Spleen (tissue), 7 donors: ENCODE measurements around the gene RND2.

ENCODE experiments used
- POLR2A ChIP-seq, 3 donors: fragments of 450-650 bp; IDR thresholded peaks; one replicate each; pipeline ENCODE4 v1.5.1; 2017; ENCODE audit warnings: antibody characterized with exemption in 3 of 3, mild to moderate bottlenecking in 1 of 3
- POLR2AphosphoS5 ChIP-seq, 3 donors: sonication (generic); formaldehyde crosslinking; IDR thresholded peaks; one replicate each; pipeline ENCODE4 v1.5.1; 2017; ENCODE audit warnings: antibody characterized with exemption in 3 of 3
- TF ChIP-seq, protein P1 (sequence below), 11 experiments: fragments of 200-600 bp in 7 of 11; fragments of 450-650 bp in 4 of 11; sonication (generic) in 4 of 11; IDR thresholded peaks in 8 of 11; conservative IDR thresholded peaks in 3 of 11; 1 replicate in 7 of 11; 2 replicates in 4 of 11; pipeline versions ENCODE4 v1.4.0 to v1.8.0; 2016 to 2021; ENCODE audit warnings: antibody characterized with exemption in 11 of 11, inconsistent platforms in 4 of 11, mild to moderate bottlenecking in 1 of 11
- donor health status: DM: no; HTN: no; CAD: no; lungs with moderate emphysema.
- donor health status: DM: no; HTN: no; CAD: no.
- donor health status: DM: no; HTN: no; CAD: no.

DNA sequence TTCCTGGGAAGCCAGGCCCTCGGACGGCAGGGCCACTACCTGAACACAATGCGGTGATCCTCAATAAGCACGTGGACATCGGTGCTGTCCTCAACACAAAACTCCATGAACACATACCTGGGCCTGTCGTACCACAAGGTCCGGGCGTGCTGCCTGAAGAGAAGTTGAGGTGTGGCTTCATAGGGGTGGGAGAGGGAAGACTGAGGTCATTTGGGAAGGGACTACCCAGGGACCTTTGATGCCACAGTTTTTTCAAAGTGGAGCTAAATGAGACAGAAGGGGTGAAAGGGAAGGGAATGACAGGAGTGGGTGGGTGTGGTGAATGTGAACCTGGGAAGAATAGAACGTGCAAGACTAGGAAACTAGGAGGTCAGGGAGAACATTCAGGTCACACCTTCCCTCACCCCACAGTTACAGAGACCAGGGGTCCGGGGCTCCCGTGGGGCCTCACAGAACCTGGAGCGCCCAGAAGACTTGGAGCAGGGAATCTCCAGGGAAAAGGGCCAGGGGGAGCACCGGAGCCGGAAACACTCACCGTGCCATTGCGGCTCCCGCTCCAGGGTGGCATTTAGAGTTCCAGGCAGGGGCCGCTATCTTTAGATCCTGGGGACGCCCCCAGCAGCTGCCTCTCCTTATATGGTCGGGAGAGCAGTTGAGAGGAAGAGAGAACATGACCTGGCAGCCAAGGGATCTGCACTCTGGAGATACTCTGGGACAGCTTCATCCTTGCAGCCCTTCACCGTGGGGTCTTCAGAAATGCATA is 45.3 kb upstream of the RND2 start, which contains the start of gene PTGES3L:
- TF ChIP-seq, protein P1, sequence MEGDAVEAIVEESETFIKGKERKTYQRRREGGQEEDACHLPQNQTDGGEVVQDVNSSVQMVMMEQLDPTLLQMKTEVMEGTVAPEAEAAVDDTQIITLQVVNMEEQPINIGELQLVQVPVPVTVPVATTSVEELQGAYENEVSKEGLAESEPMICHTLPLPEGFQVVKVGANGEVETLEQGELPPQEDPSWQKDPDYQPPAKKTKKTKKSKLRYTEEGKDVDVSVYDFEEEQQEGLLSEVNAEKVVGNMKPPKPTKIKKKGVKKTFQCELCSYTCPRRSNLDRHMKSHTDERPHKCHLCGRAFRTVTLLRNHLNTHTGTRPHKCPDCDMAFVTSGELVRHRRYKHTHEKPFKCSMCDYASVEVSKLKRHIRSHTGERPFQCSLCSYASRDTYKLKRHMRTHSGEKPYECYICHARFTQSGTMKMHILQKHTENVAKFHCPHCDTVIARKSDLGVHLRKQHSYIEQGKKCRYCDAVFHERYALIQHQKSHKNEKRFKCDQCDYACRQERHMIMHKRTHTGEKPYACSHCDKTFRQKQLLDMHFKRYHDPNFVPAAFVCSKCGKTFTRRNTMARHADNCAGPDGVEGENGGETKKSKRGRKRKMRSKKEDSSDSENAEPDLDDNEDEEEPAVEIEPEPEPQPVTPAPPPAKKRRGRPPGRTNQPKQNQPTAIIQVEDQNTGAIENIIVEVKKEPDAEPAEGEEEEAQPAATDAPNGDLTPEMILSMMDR (IDR thresholded peaks at IDR 0.05 in 8 of 11, conservative IDR thresholded peaks at IDR 0.05 in 3 of 11) = no peak
- TF ChIP-seq POLR2AphosphoS5 (IDR thresholded peaks at IDR 0.05) (no peak), POLR2A (IDR thresholded peaks at IDR 0.05) (no peak)
